TTC549 (cell line): ENCODE data around the gene MOCOS.
"Not testable (repeated sequence)": the region's sequence is repeated elsewhere in the genome, so short reads cannot be mapped to it uniquely, and the experiment has no call there.

Experiments
- FAIRE-seq: peaks from 2 replicates; lab custom pipeline; 2012; peaks lifted over from hg19 to GRCh38; lab: Jason Lieb, UNC

Gene MOCOS

GRCh38 chr18:36187193-36187825, at the start of gene MOCOS:
TSS of gene MOCOS (plus strand) at chr18:36187497. CDS start at chr18:36187540, 43 bp downstream.
- FAIRE-seq = no peak

GRCh38 chr18:36139245-36139644, 48.1 kb upstream of the MOCOS start:
- no peak for FAIRE-seq

- FAIRE-seq = no peak
Measured at GRCh38 chr18:36141576-36141975, 45.7 kb upstream of the MOCOS start.

- FAIRE-seq = no peak
Measured at GRCh38 chr18:36142751-36143150, 44.5 kb upstream of the MOCOS start.

- no peak for FAIRE-seq
Measured at GRCh38 chr18:36143391-36143790, 43.9 kb upstream of the MOCOS start.

GRCh38 chr18:36149514-36150289, 37.6 kb upstream of the MOCOS start:
- FAIRE-seq = no peak

GRCh38 chr18:36152781-36153180, 34.5 kb upstream of the MOCOS start:
- no peak for FAIRE-seq

- no peak for FAIRE-seq
Measured at GRCh38 chr18:36153203-36153602, 34.1 kb upstream of the MOCOS start.

- FAIRE-seq = no peak
Measured at GRCh38 chr18:36153771-36154170, 33.5 kb upstream of the MOCOS start.

- FAIRE-seq = no peak
Measured at GRCh38 chr18:36155851-36156757, 31.2 kb upstream of the MOCOS start.

GRCh38 chr18:36157441-36157840, 29.9 kb upstream of the MOCOS start:
- no peak for FAIRE-seq

GRCh38 chr18:36158266-36158867, 28.9 kb upstream of the MOCOS start:
- no peak for FAIRE-seq

GRCh38 chr18:36160959-36161371, 26.3 kb upstream of the MOCOS start:
- FAIRE-seq = no peak

- no peak for FAIRE-seq
Measured at GRCh38 chr18:36162981-36163380, 24.3 kb upstream of the MOCOS start.

GRCh38 chr18:36167692-36168218, 19.5 kb upstream of the MOCOS start:
- no peak for FAIRE-seq

GRCh38 chr18:36168296-36168695, 19.0 kb upstream of the MOCOS start:
- not testable (repeated sequence) for FAIRE-seq

GRCh38 chr18:36169938-36170337, 17.4 kb upstream of the MOCOS start:
- FAIRE-seq = no peak

GRCh38 chr18:36175481-36175880, 11.8 kb upstream of the MOCOS start:
- FAIRE-seq = no peak

GRCh38 chr18:36176177-36176584, 11.1 kb upstream of the MOCOS start:
- FAIRE-seq = no peak

- FAIRE-seq = no peak
Measured at GRCh38 chr18:36176711-36177110, 10.6 kb upstream of the MOCOS start.

- no peak for FAIRE-seq
Measured at GRCh38 chr18:36177913-36178312, 9.4 kb upstream of the MOCOS start.
